H1 (cell line): Measurements from ENCODE around the gene ZNF433. TPM values are rescaled to one million over a fixed set of nuclear protein-coding genes. Genes with fewer than 3 reads are reported as not detected.
A peak's percentile ranks its signal among the peaks of the same experiment; 100 is the strongest.

Experiments used
- CTBP2 ChIP-seq: IDR thresholded peaks from 2 replicates; pipeline ENCODE4 v1.7.0; 2011; ENCODE audit warnings: borderline replicate concordance, mild to moderate bottlenecking, moderate library complexity, mixed read lengths, low read length; ENCODE audit not compliant: insufficient read depth, insufficient read length
- SAP30 ChIP-seq: fragments of 300-600 bp; sonication (generic); IDR thresholded peaks from 2 replicates; pipeline ENCODE4 v1.7.1; 2012; ENCODE audit warnings: low read length, moderate library complexity, mild to moderate bottlenecking, inconsistent platforms; ENCODE audit not compliant: insufficient read depth, insufficient replicate concordance
- SIN3A ChIP-seq, 2 experiments: IDR thresholded peaks in 1 of 2; conservative IDR thresholded peaks in 1 of 2; 2 replicates each; pipeline ENCODE4 v1.6.1; 2011 to 2012; ENCODE audit warnings: low read length in 2 of 2, improper control_type of control experiment in 1 of 2, low read depth in 1 of 2, mild to moderate bottlenecking in 1 of 2
- TBP ChIP-seq: IDR thresholded peaks from 2 replicates; pipeline ENCODE4 v1.6.1; 2011; ENCODE audit warnings: low read depth, low read length, improper control_type of control experiment
- polyA plus RNA-seq, 7 experiments: library from polyadenylated mRNA; depleted of rRNA in 3 of 7; stranded (reverse) in 5 of 7; unstranded in 2 of 7; fragments of >200 nt in 5 of 7; fragments of 200-250 nt in 2 of 7; gene quantifications; 1 replicate in 5 of 7; 2 replicates in 1 of 7; 4 replicates in 1 of 7; pipeline versions ENCODE4 v1.2.1 to v1.2.3, GENCODE V29; 2011 to 2013; ENCODE audit warnings: missing spikeins in 2 of 7, mixed read lengths in 2 of 7
- total RNA-seq: library from RNA; stranded (reverse); fragmentation: NEBNext Ultra II Directional; extraction: Animal tissue kit (Norgen Biotek cat#: 25700); gene quantifications from 2 replicates; pipeline ENCODE4 v1.2.1, GENCODE V29; 2021
- TF ChIP-seq, protein P1 (sequence below): IDR thresholded peaks from 2 replicates; pipeline ENCODE4 v1.6.1; 2011; ENCODE audit warnings: low read length, improper control_type of control experiment

The ZNF433 gene
- total and polyA plus RNA-seq, 2 of the 8 experiments (the other 6 are each of a cell fraction or from before 2014, with no cell fraction given), result 0.68 to 1.8 TPM

DNA sequence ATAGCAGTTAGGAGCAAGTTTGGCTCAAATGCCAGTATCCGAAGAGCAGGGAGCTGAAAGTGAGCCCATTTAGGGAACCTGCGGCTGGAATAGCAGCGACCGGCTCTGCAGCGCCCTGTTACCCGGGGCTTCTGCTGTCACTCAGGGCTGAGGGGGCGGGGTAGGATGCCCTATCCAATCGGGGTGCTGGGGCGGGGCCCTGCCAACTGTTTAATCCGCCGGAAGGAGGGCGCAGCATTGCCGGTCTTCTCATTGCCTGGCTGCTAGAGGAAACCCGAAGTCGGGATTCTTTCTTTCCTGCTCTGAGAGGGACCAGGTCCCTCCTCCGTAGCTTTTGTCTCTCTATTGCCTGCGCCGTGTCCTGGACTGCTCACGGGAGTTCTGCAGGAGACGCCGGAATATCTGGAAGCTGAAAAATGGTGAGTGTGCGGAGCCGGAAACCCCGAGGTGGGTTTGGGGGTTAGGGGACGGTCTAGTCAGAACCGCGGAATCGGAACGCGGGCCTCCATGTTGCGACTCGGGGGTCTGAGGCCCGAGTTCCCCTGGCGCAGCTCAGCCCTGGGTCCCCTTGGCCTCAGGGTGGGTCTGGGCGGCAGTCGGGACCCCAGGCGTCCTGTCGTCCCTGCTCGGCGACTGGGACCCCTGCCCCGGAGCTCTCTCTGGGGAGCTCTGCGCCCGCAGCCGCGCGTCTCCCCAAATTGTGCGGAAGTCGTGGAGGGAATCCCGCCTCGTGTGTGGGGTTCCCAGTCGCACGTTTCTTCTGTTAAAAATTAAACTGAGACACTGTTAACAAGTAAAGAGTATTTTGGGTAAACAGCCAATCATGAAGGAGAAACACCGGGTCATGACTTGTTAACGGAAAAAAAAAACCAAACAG lies 47.8 kb downstream of the ZNF433 start (continued):
- no peak for TF ChIP-seq CTBP2
- TF ChIP-seq TBP, result peak; percentile 96
- peak in 1 of 2 experiments; percentile 52; a peak in 1 of 4 replicates for TF ChIP-seq SIN3A (conservative IDR thresholded peaks at IDR 0.05 in 1 of 2, IDR thresholded peaks at IDR 0.05 in 1 of 2; ENCODE audit: low read depth in 1 of 2, low read length in 2 of 2)
- TF ChIP-seq, protein P1, sequence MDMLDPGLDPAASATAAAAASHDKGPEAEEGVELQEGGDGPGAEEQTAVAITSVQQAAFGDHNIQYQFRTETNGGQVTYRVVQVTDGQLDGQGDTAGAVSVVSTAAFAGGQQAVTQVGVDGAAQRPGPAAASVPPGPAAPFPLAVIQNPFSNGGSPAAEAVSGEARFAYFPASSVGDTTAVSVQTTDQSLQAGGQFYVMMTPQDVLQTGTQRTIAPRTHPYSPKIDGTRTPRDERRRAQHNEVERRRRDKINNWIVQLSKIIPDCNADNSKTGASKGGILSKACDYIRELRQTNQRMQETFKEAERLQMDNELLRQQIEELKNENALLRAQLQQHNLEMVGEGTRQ, result no peak
- TF ChIP-seq SAP30, result no peak
